ENCODE data around the gene COX8A. TPM values are rescaled to one million over a fixed set of nuclear protein-coding genes. Genes with fewer than 3 reads are reported as not detected.

COX8A gene
- total and polyA plus RNA-seq, 2 of the 8 experiments (the other 6 are each of a cell fraction or from before 2014, with no cell fraction given), result 365 to 1,720 TPM

DNA sequence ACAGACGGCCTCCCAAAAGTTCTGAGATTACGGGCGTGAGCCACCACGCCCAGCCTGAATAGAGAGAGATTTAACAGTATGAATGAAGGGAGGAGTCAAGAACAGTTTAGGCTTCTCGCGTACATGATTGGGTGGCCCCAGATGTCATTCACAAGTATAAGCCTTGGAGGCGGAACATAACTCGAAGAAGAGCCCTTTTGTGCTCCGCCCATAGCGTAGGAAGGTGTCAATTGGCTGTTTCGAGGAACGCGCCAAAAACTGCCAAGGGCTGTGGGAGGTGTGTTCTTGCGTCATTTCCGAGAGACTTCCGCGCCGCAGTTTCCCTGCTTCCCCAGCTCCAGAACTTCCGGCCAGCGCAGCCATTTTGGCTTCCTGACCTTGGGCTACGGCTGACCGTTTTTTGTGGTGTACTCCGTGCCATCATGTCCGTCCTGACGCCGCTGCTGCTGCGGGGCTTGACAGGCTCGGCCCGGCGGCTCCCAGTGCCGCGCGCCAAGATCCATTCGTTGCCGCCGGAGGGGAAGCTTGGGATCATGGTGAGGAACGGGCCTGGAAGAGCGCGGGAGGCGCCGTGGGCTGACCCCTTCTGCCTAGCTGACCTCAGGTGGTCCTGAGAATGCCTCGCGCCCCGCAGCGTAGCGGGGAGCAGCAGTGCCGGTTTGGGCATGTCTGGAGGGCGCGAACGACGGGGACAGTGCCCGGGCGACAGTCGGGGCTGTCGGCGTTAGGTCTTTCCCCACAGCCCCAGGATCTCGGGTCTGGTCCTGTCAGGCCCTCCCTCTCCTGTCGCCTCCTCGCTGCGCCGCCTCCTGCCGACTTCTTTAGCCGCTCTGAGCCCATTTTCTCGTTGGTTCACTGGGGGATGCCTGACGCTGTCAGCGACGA is at the start of gene COX8A (continued):
- TF ChIP-seq RBBP5 (IDR thresholded peaks at IDR 0.05; ENCODE audit: borderline replicate concordance, low read depth, low read length) (peak; percentile 80; the same call in 1 of the 2 replicates), TEAD4 (IDR thresholded peaks at IDR 0.05; ENCODE audit: low read depth, low read length) (no peak), SP2 (IDR thresholded peaks at IDR 0.05; ENCODE audit: low read length) (peak; percentile 33; the same call in 1 of the 2 replicates), TAF7 (optimal IDR thresholded peaks at IDR 0.05; ENCODE audit: borderline replicate concordance, low read depth, low read length) (peak; percentile 79), SUZ12 (IDR thresholded peaks at IDR 0.05; ENCODE audit: low read length) (no peak), HDAC6 (IDR thresholded peaks at IDR 0.05; ENCODE audit: low read depth, low read length) (no peak), EP300 (IDR thresholded peaks at IDR 0.05; ENCODE audit: borderline replicate concordance in 1 of 2, low read depth in 2 of 2, low read length in 2 of 2) (peak in 1 of 2 experiments; percentile 68; a peak in 1 of 3 replicates), GABPA (IDR thresholded peaks at IDR 0.05; ENCODE audit: borderline replicate concordance, insufficient read depth, low read length) (peak; percentile 91), HDAC2 (IDR thresholded peaks at IDR 0.05; ENCODE audit: borderline replicate concordance in 1 of 2, low read depth in 2 of 2, low read length in 2 of 2) (peak; percentile 43 to 62; a peak in 1 of 4 replicates), GTF2F1 (IDR thresholded peaks at IDR 0.05; ENCODE audit: borderline replicate concordance, low read depth, low read length) (peak; percentile 82), PHF8 (conservative IDR thresholded peaks at IDR 0.05; ENCODE audit: low read depth, low read length) (peak; percentile 89), BCL11A (IDR thresholded peaks at IDR 0.05; ENCODE audit: low read depth in 2 of 2, low read length in 2 of 2) (no peak), SIN3A (conservative IDR thresholded peaks at IDR 0.05 in 1 of 2, IDR thresholded peaks at IDR 0.05 in 1 of 2; ENCODE audit: low read depth in 1 of 2, low read length in 2 of 2) (peak; percentile 56 to 74; a peak in 2 of 4 replicates), KDM4A (IDR thresholded peaks at IDR 0.05; ENCODE audit: low read depth, low read length, severe bottlenecking) (peak; percentile 49), CBX8 (IDR thresholded peaks at IDR 0.05; ENCODE audit: borderline replicate concordance, low read depth, low read length) (no peak), JUND (IDR thresholded peaks at IDR 0.05; ENCODE audit: low read length) (peak; percentile 69), RNF2 (IDR thresholded peaks at IDR 0.05; ENCODE audit: borderline replicate concordance, low read depth, low read length, missing control alignments, poor library complexity, severe bottlenecking) (no peak)
- TF ChIP-seq, protein P1, sequence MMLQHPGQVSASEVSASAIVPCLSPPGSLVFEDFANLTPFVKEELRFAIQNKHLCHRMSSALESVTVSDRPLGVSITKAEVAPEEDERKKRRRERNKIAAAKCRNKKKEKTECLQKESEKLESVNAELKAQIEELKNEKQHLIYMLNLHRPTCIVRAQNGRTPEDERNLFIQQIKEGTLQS (IDR thresholded peaks at IDR 0.05; ENCODE audit: insufficient read depth, low read depth, low read length), result no peak
- TF ChIP-seq, protein P2, sequence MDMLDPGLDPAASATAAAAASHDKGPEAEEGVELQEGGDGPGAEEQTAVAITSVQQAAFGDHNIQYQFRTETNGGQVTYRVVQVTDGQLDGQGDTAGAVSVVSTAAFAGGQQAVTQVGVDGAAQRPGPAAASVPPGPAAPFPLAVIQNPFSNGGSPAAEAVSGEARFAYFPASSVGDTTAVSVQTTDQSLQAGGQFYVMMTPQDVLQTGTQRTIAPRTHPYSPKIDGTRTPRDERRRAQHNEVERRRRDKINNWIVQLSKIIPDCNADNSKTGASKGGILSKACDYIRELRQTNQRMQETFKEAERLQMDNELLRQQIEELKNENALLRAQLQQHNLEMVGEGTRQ (IDR thresholded peaks at IDR 0.05; ENCODE audit: low read length), result no peak
